ENCODE data around the gene CWH43.
"Not testable (repeated sequence)": the region's sequence is repeated elsewhere in the genome, so short reads cannot be mapped to it uniquely, and the experiment has no call there.

Gene CWH43

GRCh38 chr4:48979914-48980579 lies 6.0 kb upstream of the CWH43 start:
- no peak for DNase-seq

- DNase-seq: not testable (repeated sequence)
These were observed 2.1 kb upstream of the CWH43 start for GRCh38 chr4:48984005-48984404.

- no peak for DNase-seq
These were observed 486 bp upstream of the CWH43 start for GRCh38 chr4:48985602-48985975.

- no peak for DNase-seq
These were observed 634 bp downstream of the CWH43 start for GRCh38 chr4:48986654-48987164.

GRCh38 chr4:48989461-48990203 lies 3.6 kb downstream of the CWH43 start:
- DNase-seq: no peak

GRCh38 chr4:48991357-48991756 lies 5.3 kb downstream of the CWH43 start:
- DNase-seq: no peak

- no peak for DNase-seq
These were observed 11.9 kb downstream of the CWH43 start for GRCh38 chr4:48997962-48998361.

- no peak for DNase-seq
These were observed 12.4 kb downstream of the CWH43 start for GRCh38 chr4:48998440-48998839.

- DNase-seq: no peak
These were observed 14.7 kb downstream of the CWH43 start for GRCh38 chr4:49000806-49001205.

GRCh38 chr4:49002931-49003330 lies 16.9 kb downstream of the CWH43 start:
- no peak for DNase-seq

GRCh38 chr4:49018718-49019295 lies 32.7 kb downstream of the CWH43 start:
- DNase-seq: no peak

- DNase-seq: peak; percentile 18
These were observed 46.5 kb downstream of the CWH43 start for GRCh38 chr4:49032440-49033161.

GRCh38 chr4:49036528-49036927 lies 50.5 kb downstream of the CWH43 start:
- DNase-seq: no peak

- DNase-seq: no peak
These were observed 58.2 kb downstream of the CWH43 start for GRCh38 chr4:49044270-49044669.

GRCh38 chr4:49058306-49058705 lies 72.2 kb downstream of the CWH43 start:
- no peak for DNase-seq

- DNase-seq: no peak
These were observed 77.6 kb downstream of the CWH43 start for GRCh38 chr4:49063670-49064069.

GRCh38 chr4:49072196-49072595 lies 86.1 kb downstream of the CWH43 start:
- not testable (repeated sequence) for DNase-seq

GRCh38 chr4:49091883-49092282 lies 105.8 kb downstream of the CWH43 start:
- not testable (repeated sequence) for DNase-seq

GRCh38 chr4:49092608-49093135 lies 106.6 kb downstream of the CWH43 start:
- DNase-seq: not testable (repeated sequence)

GRCh38 chr4:49096215-49096614 lies 110.1 kb downstream of the CWH43 start:
- DNase-seq: not testable (repeated sequence)

GRCh38 chr4:49096627-49097026 lies 110.6 kb downstream of the CWH43 start:
- not testable (repeated sequence) for DNase-seq

- DNase-seq: not testable (repeated sequence)
These were observed 111.0 kb downstream of the CWH43 start for GRCh38 chr4:49097071-49097470.

- not testable (repeated sequence) for DNase-seq
These were observed 111.4 kb downstream of the CWH43 start for GRCh38 chr4:49097505-49097904.
